Endothelial cell (in vitro differentiated cells): Measurements from ENCODE around the gene NECAP2. TPM values are rescaled to one million over a fixed set of nuclear protein-coding genes. Genes with fewer than 3 reads are reported as not detected.

Source experiments
- DNase-seq: peaks from one replicate; pipeline ENCODE4 v3.0.0; 2021; ENCODE audit warnings: low spot score
- H3K27ac Mint-ChIP-seq: one replicate; pipeline ENCODE4 v1.8.0; 2021; ENCODE audit warnings: mixed read lengths, inconsistent platforms; ENCODE audit not compliant: unreplicated experiment
- H3K27me3 Mint-ChIP-seq: one replicate; pipeline ENCODE4 v1.8.0; 2021; ENCODE audit warnings: mild to moderate bottlenecking, moderate library complexity, mixed read lengths, inconsistent platforms; ENCODE audit not compliant: unreplicated experiment
- H3K36me3 Mint-ChIP-seq: one replicate; pipeline ENCODE4 v1.8.0; 2021; ENCODE audit warnings: mild to moderate bottlenecking, low read depth, mixed read lengths, inconsistent platforms; ENCODE audit not compliant: unreplicated experiment
- H3K4me1 Mint-ChIP-seq: one replicate; pipeline ENCODE4 v1.8.0; 2021; ENCODE audit warnings: mild to moderate bottlenecking, mixed read lengths, inconsistent platforms; ENCODE audit not compliant: unreplicated experiment
- H3K4me3 Mint-ChIP-seq: one replicate; pipeline ENCODE4 v1.8.0; 2021; ENCODE audit warnings: mild to moderate bottlenecking, mixed read lengths, inconsistent platforms; ENCODE audit not compliant: unreplicated experiment
- H3K9me3 Mint-ChIP-seq: one replicate; pipeline ENCODE4 v1.8.0; 2021; ENCODE audit warnings: mixed read lengths, inconsistent platforms; ENCODE audit not compliant: unreplicated experiment
- CTCF ChIP-seq: fragments of 200-600 bp; sonication (generic); IDR thresholded peaks from one replicate; pipeline ENCODE4 v1.5.0; 2021; ENCODE audit warnings: antibody characterized with exemption; ENCODE audit not compliant: unreplicated experiment
- long read RNA-seq: library from polyadenylated mRNA; unstranded; transcript quantifications from one replicate; pipeline ENCODE4 v2.0.0, GENCODE V29; 2020; ENCODE audit not compliant: unreplicated experiment
- total RNA-seq: library from RNA; stranded (reverse); fragmentation: NEBNext Ultra II Directional; extraction: Animal tissue kit (Norgen Biotek cat#: 25700); gene quantifications from one replicate; pipeline ENCODE4 v1.2.1, GENCODE V29; 2021; ENCODE audit not compliant: unreplicated experiment

NECAP2 gene
- 192 TPM for total RNA-seq
- long read RNA-seq, transcript NECAP2-201 (8 exons, 2,070 nt): major isoform, 274 of 315 reads
- long read RNA-seq, transcript NECAP2-202 (7 exons, 1,929 nt): minor isoform, 8 of 315 reads
- long read RNA-seq, partial matches to known transcripts: 14 of 315 reads
- long read RNA-seq, other reads (novel, unspliced or antisense): 16 of 315 reads

- Mint-ChIP-seq H3K27me3 (peaks cover 9% of the 10 kb centered on the region), H3K4me1 (peaks cover 33% of the 10 kb centered on the region), H3K27ac (peak within 1 kb of the TSS; percentile 97), H3K4me3 (peak within 1 kb of the TSS; percentile 98), H3K36me3 (peaks cover 25% of the 10 kb centered on the region), H3K9me3 (no peaks in the 10 kb centered on the region)
- peak; percentile 83 for TF ChIP-seq CTCF
- peak; percentile 99 for DNase-seq
Measured at GRCh38 chr1:16440470-16441281, at the start of gene NECAP2. TSS of gene NECAP2 (plus strand) at chr1:16440724. CDS start at chr1:16440762, 38 bp downstream.

GRCh38 chr1:16391411-16391810 is 49.1 kb upstream of the NECAP2 start:
- Mint-ChIP-seq H3K27ac (peak overlapping the region; percentile 59), H3K4me1 (peaks cover 50% of the 10 kb centered on the region)

GRCh38 chr1:16392740-16393569 is 47.6 kb upstream of the NECAP2 start:
- Mint-ChIP-seq H3K27ac (peak overlapping the region; percentile 11), H3K27me3 (no peaks in the 10 kb centered on the region), H3K36me3 (peaks cover 15% of the 10 kb centered on the region), H3K4me3 (no peak overlapping the region), H3K9me3 (no peaks in the 10 kb centered on the region), H3K4me1 (peaks cover 57% of the 10 kb centered on the region)
- DNase-seq: no peak
- no peak for TF ChIP-seq CTCF

More at GRCh38 chr1:16391411-16391810, 49.1 kb upstream of the NECAP2 start:
- Mint-ChIP-seq H3K9me3 (no peaks in the 10 kb centered on the region), H3K27me3 (peaks cover 3% of the 10 kb centered on the region), H3K36me3 (peaks cover 12% of the 10 kb centered on the region), H3K4me3 (no peak overlapping the region)
- DNase-seq: no peak
- no peak for TF ChIP-seq CTCF

GRCh38 chr1:16393570-16394521 is 46.7 kb upstream of the NECAP2 start:
- no peaks in the 10 kb centered on the region for H3K27me3 Mint-ChIP-seq
- no peaks in the 10 kb centered on the region for H3K9me3 Mint-ChIP-seq
- DNase-seq: no peak
- H3K4me3 Mint-ChIP-seq: no peak overlapping the region
- H3K4me1 Mint-ChIP-seq: peaks cover 57% of the 10 kb centered on the region
- no peak for TF ChIP-seq CTCF
- peak overlapping the region; percentile 67 for H3K27ac Mint-ChIP-seq
- H3K36me3 Mint-ChIP-seq: peaks cover 15% of the 10 kb centered on the region
